Measurements from ENCODE around the gene ZDHHC19.

- no peak for TF ChIP-seq CTCF (IDR thresholded peaks at IDR 0.05)
- no peak for TF ChIP-seq POLR2A (IDR thresholded peaks at IDR 0.05)
These were observed 51.0 kb downstream of the ZDHHC19 start for GRCh38 chr3:196159952-196160804.

Measured in body of pancreas (tissue), 4 donors.